Thyroid gland (tissue), 4 donors: ENCODE measurements around the gene KRTAP1-1. TPM values are rescaled to one million over a fixed set of nuclear protein-coding genes. Genes with fewer than 3 reads are reported as not detected.

Source experiments
- DNase-seq, 2 donors: peaks; one replicate each; pipeline ENCODE4 v3.0.0-alpha.2; 2019
- H3K27ac ChIP-seq, 3 donors: fragments of 200-600 bp; sonication (generic); 1 replicate in 2 of 3; 2 replicates in 1 of 3; pipeline ENCODE4 v1.5.1; 2016 to 2019; ENCODE audit warnings: mild to moderate bottlenecking in 1 of 3, moderate library complexity in 1 of 3
- H3K27me3 ChIP-seq: fragments of 200-600 bp; sonication (generic); one replicate; pipeline ENCODE4 v1.5.1; 2019
- H3K36me3 ChIP-seq, 2 donors: fragments of 200-600 bp; sonication (generic); one replicate each; pipeline ENCODE4 v1.5.1; 2016 to 2019
- H3K4me1 ChIP-seq, 2 donors: fragments of 200-600 bp; sonication (generic); one replicate each; pipeline ENCODE4 v1.5.1; 2017 to 2019
- H3K4me3 ChIP-seq, 3 donors: fragments of 200-600 bp; sonication (generic); replicated peaks in 1 of 3; 1 replicate in 2 of 3; 2 replicates in 1 of 3; pipeline ENCODE4 v1.5.1; 2016; ENCODE audit warnings: mild to moderate bottlenecking in 1 of 3
- H3K9me3 ChIP-seq: fragments of 200-600 bp; sonication (generic); one replicate; pipeline ENCODE4 v1.5.1; 2017
- POLR2A ChIP-seq, 2 donors: fragments of 450-650 bp; IDR thresholded peaks; one replicate each; pipeline ENCODE4 v1.6.1; 2017; ENCODE audit warnings: antibody characterized with exemption in 2 of 2, mild to moderate bottlenecking in 2 of 2, moderate library complexity in 1 of 2
- WGBS, 2 donors: methylation state at CpG; one replicate each; pipeline ENCODE4 v1.1.5; 2017; 5-methylcytosine and 5-hydroxymethylcytosine counted together
- intact Hi-C: fragments of 100-400 bp; cut with DNase I; formaldehyde crosslinking; loops from one replicate; pipeline ENCODE4 v1.15.1; 2023
- small RNA-seq: library from RNA; depleted of rRNA; stranded (forward); fragments of <200 nt; gene quantifications from one replicate; pipeline ENCODE3, GENCODE V24; 2016
- total RNA-seq, 4 donors: library from RNA; depleted of rRNA; stranded (reverse); fragments of >200 nt; gene quantifications; one replicate each; pipeline ENCODE4 v1.2.3, GENCODE V29; 2016
- TF ChIP-seq, protein P1 (sequence below), 6 experiments: fragments of 200-600 bp in 3 of 6; fragments of 450-650 bp in 3 of 6; sonication (generic) in 3 of 6; IDR thresholded peaks; one replicate each; pipeline ENCODE4 v1.5.1; 2016 to 2019; ENCODE audit warnings: antibody characterized with exemption in 6 of 6, mild to moderate bottlenecking in 2 of 6, inconsistent platforms in 1 of 6, moderate library complexity in 1 of 6

The KRTAP1-1 gene
- total RNA-seq, 4 donors from 2014 or later = not detected

DNA sequence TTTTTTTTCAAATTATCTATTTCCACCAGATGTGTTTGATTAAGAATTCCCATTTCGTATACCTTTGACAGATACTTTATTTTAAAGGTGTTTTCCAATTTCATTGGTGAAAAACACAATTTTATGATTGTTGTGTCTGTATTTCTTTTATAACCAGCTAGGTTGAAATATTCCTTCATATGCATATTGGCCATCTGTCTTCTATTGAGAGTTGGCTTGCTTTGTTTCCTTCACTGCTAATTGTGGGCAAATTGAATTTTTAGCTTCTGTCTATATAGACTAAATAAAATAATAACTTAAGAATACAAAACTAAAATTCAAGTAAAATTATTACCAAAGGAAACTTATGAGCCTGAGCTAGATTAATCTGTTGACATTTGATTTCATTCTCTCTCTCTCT is 46.1 kb downstream of the KRTAP1-1 start:
- no peak overlapping the region for H3K4me3 ChIP-seq
- no peaks in the 10 kb centered on the region for H3K27me3 ChIP-seq
- intact Hi-C loops = no loop called here
- no peaks in the 10 kb centered on the region for H3K36me3 ChIP-seq
- DNase-seq = no peak
- H3K27ac ChIP-seq = no peak overlapping the region
- no peaks in the 10 kb centered on the region for H3K4me1 ChIP-seq
- no peaks in the 10 kb centered on the region for H3K9me3 ChIP-seq
- 74 to 87% methylated on average over 1 of the region's 1 CpG for WGBS, 2 donors
- TF ChIP-seq, protein P1, sequence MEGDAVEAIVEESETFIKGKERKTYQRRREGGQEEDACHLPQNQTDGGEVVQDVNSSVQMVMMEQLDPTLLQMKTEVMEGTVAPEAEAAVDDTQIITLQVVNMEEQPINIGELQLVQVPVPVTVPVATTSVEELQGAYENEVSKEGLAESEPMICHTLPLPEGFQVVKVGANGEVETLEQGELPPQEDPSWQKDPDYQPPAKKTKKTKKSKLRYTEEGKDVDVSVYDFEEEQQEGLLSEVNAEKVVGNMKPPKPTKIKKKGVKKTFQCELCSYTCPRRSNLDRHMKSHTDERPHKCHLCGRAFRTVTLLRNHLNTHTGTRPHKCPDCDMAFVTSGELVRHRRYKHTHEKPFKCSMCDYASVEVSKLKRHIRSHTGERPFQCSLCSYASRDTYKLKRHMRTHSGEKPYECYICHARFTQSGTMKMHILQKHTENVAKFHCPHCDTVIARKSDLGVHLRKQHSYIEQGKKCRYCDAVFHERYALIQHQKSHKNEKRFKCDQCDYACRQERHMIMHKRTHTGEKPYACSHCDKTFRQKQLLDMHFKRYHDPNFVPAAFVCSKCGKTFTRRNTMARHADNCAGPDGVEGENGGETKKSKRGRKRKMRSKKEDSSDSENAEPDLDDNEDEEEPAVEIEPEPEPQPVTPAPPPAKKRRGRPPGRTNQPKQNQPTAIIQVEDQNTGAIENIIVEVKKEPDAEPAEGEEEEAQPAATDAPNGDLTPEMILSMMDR (IDR thresholded peaks at IDR 0.05) = no peak
- no peak for TF ChIP-seq POLR2A (IDR thresholded peaks at IDR 0.05)

DNA sequence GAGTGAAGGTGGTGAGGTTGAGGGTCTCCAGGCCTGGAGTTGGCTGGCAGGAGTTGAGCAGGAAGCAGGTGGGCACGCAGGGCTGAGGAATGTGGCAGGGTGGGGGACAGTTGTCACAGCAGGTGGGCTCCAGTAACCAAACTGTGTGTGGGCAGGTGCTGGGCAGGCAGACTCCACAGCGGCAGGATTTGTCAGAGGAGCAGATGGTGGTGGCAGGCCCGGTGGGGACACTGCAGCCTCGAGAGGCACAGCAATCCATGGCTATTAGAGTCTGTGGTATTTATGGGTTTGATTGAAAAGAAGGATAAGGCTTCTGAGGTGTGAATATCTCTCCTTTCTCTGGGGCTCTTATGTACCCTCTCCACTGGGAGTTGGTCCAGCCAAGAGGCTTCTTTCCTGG is 47.4 kb downstream of the KRTAP1-1 start, which contains the start of gene KRTAP3-3:
TSS of gene KRTAP3-3 (minus strand) at position 326 of the 400 bp plus-strand sequence. CDS start at position 259, 67 bp downstream.
- Histone ChIP-seq H3K9me3 (no peaks in the 10 kb centered on the region), H3K27ac (no peak within 1 kb of the TSS), H3K4me3 (no peak within 1 kb of the TSS), H3K36me3 (no peaks in the 10 kb centered on the region), H3K27me3 (no peaks in the 10 kb centered on the region), H3K4me1 (no peaks in the 10 kb centered on the region)
- TF ChIP-seq POLR2A (IDR thresholded peaks at IDR 0.05) = no peak
- TF ChIP-seq, protein P1 (IDR thresholded peaks at IDR 0.05) = no peak
- intact Hi-C loops = no loop called here
- DNase-seq = no peak
- WGBS, 2 donors = 44 to 59% methylated on average over 4 of the region's 4 CpGs

DNA sequence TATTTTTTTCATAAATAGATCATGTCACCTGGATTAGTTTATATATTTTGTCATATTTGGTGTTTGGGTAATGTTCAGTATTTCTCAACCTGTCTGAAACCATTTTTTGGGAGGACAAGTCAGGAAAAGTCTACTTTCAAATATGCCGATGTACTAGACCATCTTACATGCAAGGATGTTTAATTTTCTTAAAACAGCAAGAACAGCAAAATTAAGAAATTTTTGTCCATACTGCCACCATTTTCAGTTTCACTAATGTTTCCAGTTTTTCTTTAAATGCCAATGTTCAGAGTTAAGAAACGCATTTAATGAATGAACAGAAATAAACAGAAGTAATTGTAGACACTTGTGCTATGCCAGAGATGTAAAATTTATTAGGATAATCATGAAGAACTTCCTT is 48.2 kb downstream of the KRTAP1-1 start:
- Histone ChIP-seq H3K27me3 (no peaks in the 10 kb centered on the region), H3K4me1 (no peaks in the 10 kb centered on the region), H3K36me3 (no peaks in the 10 kb centered on the region), H3K27ac (no peak overlapping the region), H3K9me3 (no peaks in the 10 kb centered on the region), H3K4me3 (no peak overlapping the region)
- no peak for TF ChIP-seq POLR2A (IDR thresholded peaks at IDR 0.05)
- TF ChIP-seq, protein P1 (IDR thresholded peaks at IDR 0.05) = no peak
- no peak for DNase-seq
- 93 to 96% methylated on average over 2 of the region's 2 CpGs for WGBS, 2 donors
- intact Hi-C loops = no loop called here

DNA sequence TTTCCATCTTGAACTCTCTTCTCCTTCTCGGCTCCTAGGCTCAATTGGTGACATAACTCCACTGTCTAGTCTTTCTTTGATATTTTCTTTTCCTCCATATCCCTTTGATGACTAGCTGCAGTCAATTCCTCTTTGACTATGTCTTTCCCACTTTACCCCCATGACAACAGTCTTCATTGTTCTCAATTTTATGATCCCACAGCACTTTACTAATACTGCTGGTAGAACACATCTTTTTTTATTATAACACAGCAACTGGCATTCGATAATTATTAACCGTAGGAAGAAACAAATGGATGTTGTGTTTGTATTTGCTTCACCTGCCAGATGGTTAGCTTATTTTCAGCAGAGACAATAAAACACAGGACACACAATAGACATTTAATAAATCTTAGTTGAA is 48.6 kb downstream of the KRTAP1-1 start:
- intact Hi-C loops = no loop called here
- Histone ChIP-seq H3K27ac (no peak overlapping the region), H3K36me3 (no peaks in the 10 kb centered on the region), H3K4me3 (no peak overlapping the region), H3K27me3 (no peaks in the 10 kb centered on the region), H3K9me3 (no peaks in the 10 kb centered on the region), H3K4me1 (no peaks in the 10 kb centered on the region)
- TF ChIP-seq, protein P1 (IDR thresholded peaks at IDR 0.05) = no peak
- TF ChIP-seq POLR2A (IDR thresholded peaks at IDR 0.05) = no peak
- 89 to 92% methylated on average over 3 of the region's 3 CpGs for WGBS, 2 donors
- no peak for DNase-seq

Small RNA genes lying within 50 kb of the gene (small RNA-seq; reads per million reads assigned to genes)
- not detected for gene KRTAP3-4P

Other genes starting within 250 kb of the KRTAP1-1 start
- gene KRT28, start 241.5 kb downstream of the KRTAP1-1 start, total RNA-seq = not detected
- gene KRT10, start 218.8 kb downstream of the KRTAP1-1 start, total RNA-seq = 10 to 100 TPM in 2 of 4 donors, 1 to 10 TPM in 2; 1.3 to 10.8 (median 8.8) TPM
- gene KRT12, start 174.2 kb downstream of the KRTAP1-1 start, total RNA-seq = not detected
- not detected for gene KRT20, start 156.2 kb downstream of the KRTAP1-1 start, total RNA-seq
- gene KRT23, start 103.8 kb downstream of the KRTAP1-1 start, total RNA-seq = 1 to 10 TPM in 1 of 4 donors, not detected in 3; 4.6 TPM
- not detected for gene KRT39, start 74.5 kb downstream of the KRTAP1-1 start, total RNA-seq
- gene KRT40, start 57.1 kb downstream of the KRTAP1-1 start, total RNA-seq = not detected
- not detected for gene KRTAP3-3, start 47.3 kb downstream of the KRTAP1-1 start, total RNA-seq
- not detected for gene KRTAP3-2, start 41.5 kb downstream of the KRTAP1-1 start, total RNA-seq
- not detected for gene KRTAP3-1, start 32.3 kb downstream of the KRTAP1-1 start, total RNA-seq
- not detected for gene KRTAP1-5, start 14.2 kb downstream of the KRTAP1-1 start, total RNA-seq
- not detected for gene KRTAP1-4, start 11.3 kb downstream of the KRTAP1-1 start, total RNA-seq
- not detected for gene KRTAP1-3, start 6.6 kb downstream of the KRTAP1-1 start, total RNA-seq
- not detected for gene KRTAP2-1, start 5.9 kb upstream of the KRTAP1-1 start, total RNA-seq
- gene KRTAP2-2, start 13.8 kb upstream of the KRTAP1-1 start, total RNA-seq = not detected
- gene KRTAP2-3, start 18.7 kb upstream of the KRTAP1-1 start, total RNA-seq = not detected
- gene KRTAP2-4, start 24.4 kb upstream of the KRTAP1-1 start, total RNA-seq = not detected
- gene KRTAP4-7, start 42.7 kb upstream of the KRTAP1-1 start, total RNA-seq = not detected
- not detected for gene KRTAP4-8, start 56.7 kb upstream of the KRTAP1-1 start, total RNA-seq
- gene KRTAP4-16, start 60.8 kb upstream of the KRTAP1-1 start, total RNA-seq = not detected
- gene KRTAP4-9, start 63.9 kb upstream of the KRTAP1-1 start, total RNA-seq = not detected
- not detected for gene KRTAP4-11, start 76.9 kb upstream of the KRTAP1-1 start, total RNA-seq
- gene KRTAP4-12, start 82.7 kb upstream of the KRTAP1-1 start, total RNA-seq = not detected
- gene KRTAP4-6, start 99.1 kb upstream of the KRTAP1-1 start, total RNA-seq = not detected
- gene KRTAP4-5, start 108.4 kb upstream of the KRTAP1-1 start, total RNA-seq = not detected
- not detected for gene KRTAP4-4, start 119.3 kb upstream of the KRTAP1-1 start, total RNA-seq
- gene KRTAP4-3, start 126.8 kb upstream of the KRTAP1-1 start, total RNA-seq = not detected
- gene KRTAP4-2, start 136.8 kb upstream of the KRTAP1-1 start, total RNA-seq = not detected
- not detected for gene KRTAP4-1, start 143.5 kb upstream of the KRTAP1-1 start, total RNA-seq
- gene KRTAP9-1, start 148.4 kb upstream of the KRTAP1-1 start, total RNA-seq = not detected
- gene KRTAP9-2, start 185.2 kb upstream of the KRTAP1-1 start, total RNA-seq = not detected
- not detected for gene KRTAP9-3, start 191.0 kb upstream of the KRTAP1-1 start, total RNA-seq
- not detected for gene KRTAP9-8, start 196.5 kb upstream of the KRTAP1-1 start, total RNA-seq
- not detected for gene KRTAP9-4, start 208.2 kb upstream of the KRTAP1-1 start, total RNA-seq
- gene KRTAP9-9, start 213.9 kb upstream of the KRTAP1-1 start, total RNA-seq = not detected
- not detected for gene KRTAP9-6, start 223.9 kb upstream of the KRTAP1-1 start, total RNA-seq
- not detected for gene KRTAP9-7, start 234.2 kb upstream of the KRTAP1-1 start, total RNA-seq